ENCODE data around the gene SMAD4.

The SMAD4 gene

GRCh38 chr18:51037230-51037629 is 7.2 kb downstream of the SMAD4 start:
- DNase-seq (ENCODE audit: low read depth) = no peak
- H3K4me3 ChIP-seq (ENCODE audit: low read depth, low read length) = no peak overlapping the region
- TF ChIP-seq CTCF (IDR thresholded peaks at IDR 0.05; ENCODE audit: insufficient read depth, low read depth, low read length, missing control alignments) = no peak

- DNase-seq (ENCODE audit: low read depth) = no peak
- H3K4me3 ChIP-seq (ENCODE audit: low read depth, low read length) = no peak overlapping the region
- no peak for TF ChIP-seq CTCF (IDR thresholded peaks at IDR 0.05; ENCODE audit: insufficient read depth, low read depth, low read length, missing control alignments)
These were observed 8.1 kb downstream of the SMAD4 start for GRCh38 chr18:51038110-51038509.

GRCh38 chr18:51039138-51040112 is 9.4 kb downstream of the SMAD4 start:
- peak; percentile 15 for DNase-seq (ENCODE audit: low read depth)
- no peak for TF ChIP-seq CTCF (IDR thresholded peaks at IDR 0.05; ENCODE audit: insufficient read depth, low read depth, low read length, missing control alignments)
- no peak overlapping the region for H3K4me3 ChIP-seq (ENCODE audit: low read depth, low read length)

GRCh38 chr18:51041677-51042352 is 11.8 kb downstream of the SMAD4 start:
- DNase-seq (ENCODE audit: low read depth) = no peak
- H3K4me3 ChIP-seq (ENCODE audit: low read depth, low read length) = no peak overlapping the region
- no peak for TF ChIP-seq CTCF (IDR thresholded peaks at IDR 0.05; ENCODE audit: insufficient read depth, low read depth, low read length, missing control alignments)

- DNase-seq (ENCODE audit: low read depth) = no peak
- H3K4me3 ChIP-seq (ENCODE audit: low read depth, low read length) = no peak overlapping the region
- TF ChIP-seq CTCF (IDR thresholded peaks at IDR 0.05; ENCODE audit: insufficient read depth, low read depth, low read length, missing control alignments) = no peak
These were observed 15.0 kb downstream of the SMAD4 start for GRCh38 chr18:51044928-51045585.

- TF ChIP-seq CTCF (IDR thresholded peaks at IDR 0.05; ENCODE audit: insufficient read depth, low read depth, low read length, missing control alignments) = no peak
- DNase-seq (ENCODE audit: low read depth) = no peak
- no peak overlapping the region for H3K4me3 ChIP-seq (ENCODE audit: low read depth, low read length)
These were observed 18.2 kb downstream of the SMAD4 start for GRCh38 chr18:51048190-51048589.

Data from GM12865 (cell line).